Panc1 (cell line): ENCODE results near the gene SLC35F1. TPM values are rescaled to one million over a fixed set of nuclear protein-coding genes. Genes with fewer than 3 reads are reported as not detected.
"Not testable (repeated sequence)": the region's sequence is repeated elsewhere in the genome, so short reads cannot be mapped to it uniquely, and the experiment has no call there.

ENCODE experiments used
- ATAC-seq: fragments of 200-7000 bp; cut with Tn5 transposase; 2 replicates; pipeline ENCODE4 v1.9.1; 2020; ENCODE audit warnings: mild to moderate bottlenecking, moderate library complexity
- BruUV-seq: library from RNA; stranded (reverse); fragments of 400-500 nt; replicated peaks from 2 replicates; lab custom pipeline; 2021; lab: Mats Ljungman, UMichigan
- CTCF ChIA-PET: fragments of 300-600 bp; sonication (Branson Sonifier 250); formaldehyde crosslinking; loops from one replicate; lab custom pipeline; 2022; ENCODE audit warnings: antibody characterized with exemption; lab: Charles Lee
- POLR2A ChIA-PET: fragments of 300-600 bp; sonication (Branson Sonifier 250); formaldehyde crosslinking; loops from one replicate; lab custom pipeline; 2022; ENCODE audit warnings: antibody characterized with exemption; lab: Charles Lee
- DNase-seq: peaks from one replicate; pipeline ENCODE4 v3.0.0-alpha.2; 2010; ENCODE audit warnings: low read depth, low spot score
- H3K27ac ChIP-seq: 2 replicates; pipeline ENCODE4 v1.5.1; 2011; ENCODE audit warnings: mild to moderate bottlenecking, low read length, inconsistent platforms
- H3K27me3 ChIP-seq: fragments of 200-500 bp; sonication (Bioruptor generic); 2 replicates; pipeline ENCODE4 v1.6.0; 2014; ENCODE audit warnings: low read length, inconsistent platforms; ENCODE audit not compliant: control insufficient read depth, insufficient read depth
- H3K36me3 ChIP-seq: fragments of 200-500 bp; sonication (Bioruptor generic); 2 replicates; pipeline ENCODE4 v1.5.1; 2014; ENCODE audit warnings: inconsistent platforms, mild to moderate bottlenecking, low read length, moderate library complexity; ENCODE audit not compliant: control insufficient read depth, insufficient read depth
- H3K4me1 ChIP-seq: 2 replicates; pipeline ENCODE4 v1.5.1; 2011; ENCODE audit warnings: inconsistent platforms, mild to moderate bottlenecking, low read length, moderate library complexity; ENCODE audit not compliant: control insufficient read depth, insufficient read depth
- H3K4me3 ChIP-seq, 2 experiments: 2 replicates each; pipeline ENCODE4 v1.5.1; 2011 to 2012; ENCODE audit warnings: low read depth in 2 of 2, low read length in 2 of 2, mild to moderate bottlenecking in 2 of 2, inconsistent platforms in 1 of 2, moderate library complexity in 1 of 2
- H3K9me3 ChIP-seq: fragments of 200-500 bp; sonication (Bioruptor generic); 2 replicates; pipeline ENCODE4 v1.5.1; 2014; ENCODE audit warnings: low read depth, mild to moderate bottlenecking, inconsistent platforms, low read length, moderate library complexity; ENCODE audit not compliant: control insufficient read depth, insufficient read depth
- POLR2AphosphoS5 ChIP-seq: IDR thresholded peaks from 2 replicates; pipeline ENCODE4 v1.6.1; 2012; ENCODE audit warnings: mild to moderate bottlenecking, low read depth, low read length, moderate library complexity
- SIN3A ChIP-seq: IDR thresholded peaks from 2 replicates; pipeline ENCODE4 v1.6.1; 2012; ENCODE audit warnings: low read depth, mild to moderate bottlenecking, low read length, moderate library complexity, borderline replicate concordance; ENCODE audit not compliant: insufficient read depth
- TCF7L2 ChIP-seq: IDR thresholded peaks from 2 replicates; pipeline ENCODE4 v1.6.1; 2011; ENCODE audit warnings: mild to moderate bottlenecking, low read depth, low read length, inconsistent platforms
- in situ Hi-C: cut with HindIII; loops from 2 replicates; pipeline ENCODE4 v1.10.0; 2016; ENCODE audit warnings: low sequenced_read_pairs, low pct_unique_long_range_greater_than_20kb
- intact Hi-C: fragments of 100-400 bp; cut with micrococcal nuclease; formaldehyde crosslinking; loops from one replicate; pipeline ENCODE4 v1.10.0; 2022; ENCODE audit not compliant: unreplicated experiment
- total RNA-seq: library from RNA; stranded (reverse); gene quantifications from one replicate; pipeline ENCODE4 v1.2.1, GENCODE V29; 2021; ENCODE audit not compliant: unreplicated experiment
- TF ChIP-seq, protein P1 (sequence below): fragments of 450-650 bp; IDR thresholded peaks from 2 replicates; pipeline ENCODE4 v1.5.1; 2017; ENCODE audit warnings: mild to moderate bottlenecking
- TF ChIP-seq, protein P2 (sequence below), 2 experiments: IDR thresholded peaks; 2 replicates each; pipeline ENCODE4 v1.6.1; 2011 to 2012; ENCODE audit warnings: low read depth in 2 of 2, control low read depth in 1 of 2, low read length in 1 of 2, mild to moderate bottlenecking in 1 of 2, moderate library complexity in 1 of 2; ENCODE audit not compliant: insufficient read depth in 1 of 2

SLC35F1 gene
- total RNA-seq, 1 experiment from 2014 or later, result not detected

GRCh38 chr6:117961301-117961700 lies 54.2 kb downstream of the SLC35F1 start:
- DNase-seq (no peak), ATAC-seq (no peak)
- intact Hi-C loops, result no loop called here
- POLR2A ChIA-PET, result no interaction called here
- H3K4me1 ChIP-seq, result no peaks in the 10 kb centered on the region
- no peaks in the 10 kb centered on the region for H3K36me3 ChIP-seq
- in situ Hi-C loops, result no loop called here
- no peak overlapping the region for H3K27ac ChIP-seq
- TF ChIP-seq SIN3A, result no peak
- TF ChIP-seq POLR2AphosphoS5, result no peak
- TF ChIP-seq, protein P1, sequence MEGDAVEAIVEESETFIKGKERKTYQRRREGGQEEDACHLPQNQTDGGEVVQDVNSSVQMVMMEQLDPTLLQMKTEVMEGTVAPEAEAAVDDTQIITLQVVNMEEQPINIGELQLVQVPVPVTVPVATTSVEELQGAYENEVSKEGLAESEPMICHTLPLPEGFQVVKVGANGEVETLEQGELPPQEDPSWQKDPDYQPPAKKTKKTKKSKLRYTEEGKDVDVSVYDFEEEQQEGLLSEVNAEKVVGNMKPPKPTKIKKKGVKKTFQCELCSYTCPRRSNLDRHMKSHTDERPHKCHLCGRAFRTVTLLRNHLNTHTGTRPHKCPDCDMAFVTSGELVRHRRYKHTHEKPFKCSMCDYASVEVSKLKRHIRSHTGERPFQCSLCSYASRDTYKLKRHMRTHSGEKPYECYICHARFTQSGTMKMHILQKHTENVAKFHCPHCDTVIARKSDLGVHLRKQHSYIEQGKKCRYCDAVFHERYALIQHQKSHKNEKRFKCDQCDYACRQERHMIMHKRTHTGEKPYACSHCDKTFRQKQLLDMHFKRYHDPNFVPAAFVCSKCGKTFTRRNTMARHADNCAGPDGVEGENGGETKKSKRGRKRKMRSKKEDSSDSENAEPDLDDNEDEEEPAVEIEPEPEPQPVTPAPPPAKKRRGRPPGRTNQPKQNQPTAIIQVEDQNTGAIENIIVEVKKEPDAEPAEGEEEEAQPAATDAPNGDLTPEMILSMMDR, result no peak
- no peak for TF ChIP-seq TCF7L2
- TF ChIP-seq, protein P2, sequence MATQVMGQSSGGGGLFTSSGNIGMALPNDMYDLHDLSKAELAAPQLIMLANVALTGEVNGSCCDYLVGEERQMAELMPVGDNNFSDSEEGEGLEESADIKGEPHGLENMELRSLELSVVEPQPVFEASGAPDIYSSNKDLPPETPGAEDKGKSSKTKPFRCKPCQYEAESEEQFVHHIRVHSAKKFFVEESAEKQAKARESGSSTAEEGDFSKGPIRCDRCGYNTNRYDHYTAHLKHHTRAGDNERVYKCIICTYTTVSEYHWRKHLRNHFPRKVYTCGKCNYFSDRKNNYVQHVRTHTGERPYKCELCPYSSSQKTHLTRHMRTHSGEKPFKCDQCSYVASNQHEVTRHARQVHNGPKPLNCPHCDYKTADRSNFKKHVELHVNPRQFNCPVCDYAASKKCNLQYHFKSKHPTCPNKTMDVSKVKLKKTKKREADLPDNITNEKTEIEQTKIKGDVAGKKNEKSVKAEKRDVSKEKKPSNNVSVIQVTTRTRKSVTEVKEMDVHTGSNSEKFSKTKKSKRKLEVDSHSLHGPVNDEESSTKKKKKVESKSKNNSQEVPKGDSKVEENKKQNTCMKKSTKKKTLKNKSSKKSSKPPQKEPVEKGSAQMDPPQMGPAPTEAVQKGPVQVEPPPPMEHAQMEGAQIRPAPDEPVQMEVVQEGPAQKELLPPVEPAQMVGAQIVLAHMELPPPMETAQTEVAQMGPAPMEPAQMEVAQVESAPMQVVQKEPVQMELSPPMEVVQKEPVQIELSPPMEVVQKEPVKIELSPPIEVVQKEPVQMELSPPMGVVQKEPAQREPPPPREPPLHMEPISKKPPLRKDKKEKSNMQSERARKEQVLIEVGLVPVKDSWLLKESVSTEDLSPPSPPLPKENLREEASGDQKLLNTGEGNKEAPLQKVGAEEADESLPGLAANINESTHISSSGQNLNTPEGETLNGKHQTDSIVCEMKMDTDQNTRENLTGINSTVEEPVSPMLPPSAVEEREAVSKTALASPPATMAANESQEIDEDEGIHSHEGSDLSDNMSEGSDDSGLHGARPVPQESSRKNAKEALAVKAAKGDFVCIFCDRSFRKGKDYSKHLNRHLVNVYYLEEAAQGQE (IDR thresholded peaks at IDR 0.05; ENCODE audit: insufficient read depth in 1 of 2, low read depth in 2 of 2, low read length in 1 of 2), result no peak
- no peak overlapping the region for H3K4me3 ChIP-seq
- no TSS peak for BruUV-seq
- no peaks in the 10 kb centered on the region for H3K27me3 ChIP-seq
- CTCF ChIA-PET, result no interaction called here
- H3K9me3 ChIP-seq, result no peaks in the 10 kb centered on the region

- DNase-seq, H3K36me3 ChIP-seq, H3K4me3 ChIP-seq, H3K27ac ChIP-seq, in situ Hi-C loops, ATAC-seq, intact Hi-C loops, BruUV-seq, CTCF ChIA-PET, H3K9me3 ChIP-seq, H3K4me1 ChIP-seq, H3K27me3 ChIP-seq: not testable (repeated sequence)
- POLR2A ChIA-PET, result interaction anchor here (0.6 kb wide), 1 partner anchor 55 kb away, joined by 3 read pairs; no protein-coding TSS in a partner anchor
Measured at GRCh38 chr6:117965763-117966162, 58.7 kb downstream of the SLC35F1 start.

- CTCF ChIA-PET, result no interaction called here
- H3K4me1 ChIP-seq, result no peaks in the 10 kb centered on the region
- no peak overlapping the region for H3K27ac ChIP-seq
- no peak overlapping the region for H3K4me3 ChIP-seq
- intact Hi-C loops, result loop anchor here (10.0 kb wide), 1 partner anchor 533 kb away; no protein-coding TSS in a partner anchor
- POLR2A ChIA-PET, result no interaction called here
- TF ChIP-seq POLR2AphosphoS5 (no peak), SIN3A (no peak), TCF7L2 (no peak)
- TF ChIP-seq, protein P2 (IDR thresholded peaks at IDR 0.05; ENCODE audit: insufficient read depth in 1 of 2, low read depth in 2 of 2, low read length in 1 of 2), result no peak
- TF ChIP-seq, protein P1, result no peak
- H3K36me3 ChIP-seq, result no peaks in the 10 kb centered on the region
- BruUV-seq, result no TSS peak
- DNase-seq (no peak), ATAC-seq (no peak)
- H3K9me3 ChIP-seq, result no peaks in the 10 kb centered on the region
- no peaks in the 10 kb centered on the region for H3K27me3 ChIP-seq
- in situ Hi-C loops, result no loop called here
Measured at GRCh38 chr6:117971637-117972036, 64.6 kb downstream of the SLC35F1 start.
